Measurements from ENCODE around the gene SYT15.
"Not testable (repeated sequence)": the region's sequence is repeated elsewhere in the genome, so short reads cannot be mapped to it uniquely, and the experiment has no call there.

DNA sequence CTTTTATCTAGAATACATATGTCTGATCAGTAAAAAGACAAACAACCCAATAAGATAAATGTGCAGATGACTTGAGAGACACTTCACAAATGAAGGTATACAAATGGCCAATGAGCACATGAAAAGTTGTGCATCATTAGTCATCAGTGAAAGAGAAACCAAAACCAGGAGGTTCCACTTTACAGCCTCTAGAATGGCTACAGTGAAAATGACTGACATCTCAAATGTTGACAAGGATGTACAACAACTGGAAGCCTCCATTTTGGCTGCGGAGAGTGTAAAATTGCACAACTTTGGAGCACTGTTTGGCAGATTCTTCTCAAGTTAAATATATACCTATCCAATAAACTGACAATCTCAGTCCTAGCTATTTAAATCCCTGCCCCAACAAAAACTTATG is 21.6 kb downstream of the SYT15 start:
- TF ChIP-seq POLR2A (IDR thresholded peaks at IDR 0.05): not testable (repeated sequence)
- TF ChIP-seq, protein P1, sequence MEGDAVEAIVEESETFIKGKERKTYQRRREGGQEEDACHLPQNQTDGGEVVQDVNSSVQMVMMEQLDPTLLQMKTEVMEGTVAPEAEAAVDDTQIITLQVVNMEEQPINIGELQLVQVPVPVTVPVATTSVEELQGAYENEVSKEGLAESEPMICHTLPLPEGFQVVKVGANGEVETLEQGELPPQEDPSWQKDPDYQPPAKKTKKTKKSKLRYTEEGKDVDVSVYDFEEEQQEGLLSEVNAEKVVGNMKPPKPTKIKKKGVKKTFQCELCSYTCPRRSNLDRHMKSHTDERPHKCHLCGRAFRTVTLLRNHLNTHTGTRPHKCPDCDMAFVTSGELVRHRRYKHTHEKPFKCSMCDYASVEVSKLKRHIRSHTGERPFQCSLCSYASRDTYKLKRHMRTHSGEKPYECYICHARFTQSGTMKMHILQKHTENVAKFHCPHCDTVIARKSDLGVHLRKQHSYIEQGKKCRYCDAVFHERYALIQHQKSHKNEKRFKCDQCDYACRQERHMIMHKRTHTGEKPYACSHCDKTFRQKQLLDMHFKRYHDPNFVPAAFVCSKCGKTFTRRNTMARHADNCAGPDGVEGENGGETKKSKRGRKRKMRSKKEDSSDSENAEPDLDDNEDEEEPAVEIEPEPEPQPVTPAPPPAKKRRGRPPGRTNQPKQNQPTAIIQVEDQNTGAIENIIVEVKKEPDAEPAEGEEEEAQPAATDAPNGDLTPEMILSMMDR (IDR thresholded peaks at IDR 0.05): not testable (repeated sequence)

Measured in lower leg skin (tissue), 3 donors.